Activated CD4-positive, alpha-beta T cell treated with anti-CD3 and anti-CD28 coated beads, Interleukin-10, Interleukin-2, amounts not matched to agents 100 ng/mL and 50 ng/mL, durations not matched to agents 16 hours and 8 hours (primary cell): ENCODE results near the gene ERFL.
"Not testable (repeated sequence)": the region's sequence is repeated elsewhere in the genome, so short reads cannot be mapped to it uniquely, and the experiment has no call there.

Experiments used
- DNase-seq: peaks from one replicate; pipeline ENCODE4 v3.0.0-alpha.2; 2020

Gene ERFL

DNA sequence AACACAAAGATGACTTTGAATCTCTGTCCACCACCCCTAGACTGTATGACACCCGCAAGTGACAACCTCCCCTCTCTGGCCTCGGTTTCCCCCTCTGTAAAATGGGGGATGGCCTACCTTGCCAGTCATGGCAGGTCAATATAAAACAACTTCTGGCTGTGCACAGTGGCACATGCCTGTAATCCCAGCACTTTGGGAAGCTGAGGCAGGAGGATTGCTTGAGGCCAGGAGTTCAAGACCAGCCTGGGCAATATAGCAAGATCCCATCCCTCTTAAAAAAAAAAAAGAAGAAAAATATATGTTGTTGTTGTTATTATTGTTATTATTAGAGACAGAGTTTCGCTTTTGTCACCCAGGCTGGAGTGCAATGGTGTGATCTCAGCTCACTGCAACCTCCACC, 52.3 kb downstream of the ERFL start:
- not testable (repeated sequence) for DNase-seq

DNA sequence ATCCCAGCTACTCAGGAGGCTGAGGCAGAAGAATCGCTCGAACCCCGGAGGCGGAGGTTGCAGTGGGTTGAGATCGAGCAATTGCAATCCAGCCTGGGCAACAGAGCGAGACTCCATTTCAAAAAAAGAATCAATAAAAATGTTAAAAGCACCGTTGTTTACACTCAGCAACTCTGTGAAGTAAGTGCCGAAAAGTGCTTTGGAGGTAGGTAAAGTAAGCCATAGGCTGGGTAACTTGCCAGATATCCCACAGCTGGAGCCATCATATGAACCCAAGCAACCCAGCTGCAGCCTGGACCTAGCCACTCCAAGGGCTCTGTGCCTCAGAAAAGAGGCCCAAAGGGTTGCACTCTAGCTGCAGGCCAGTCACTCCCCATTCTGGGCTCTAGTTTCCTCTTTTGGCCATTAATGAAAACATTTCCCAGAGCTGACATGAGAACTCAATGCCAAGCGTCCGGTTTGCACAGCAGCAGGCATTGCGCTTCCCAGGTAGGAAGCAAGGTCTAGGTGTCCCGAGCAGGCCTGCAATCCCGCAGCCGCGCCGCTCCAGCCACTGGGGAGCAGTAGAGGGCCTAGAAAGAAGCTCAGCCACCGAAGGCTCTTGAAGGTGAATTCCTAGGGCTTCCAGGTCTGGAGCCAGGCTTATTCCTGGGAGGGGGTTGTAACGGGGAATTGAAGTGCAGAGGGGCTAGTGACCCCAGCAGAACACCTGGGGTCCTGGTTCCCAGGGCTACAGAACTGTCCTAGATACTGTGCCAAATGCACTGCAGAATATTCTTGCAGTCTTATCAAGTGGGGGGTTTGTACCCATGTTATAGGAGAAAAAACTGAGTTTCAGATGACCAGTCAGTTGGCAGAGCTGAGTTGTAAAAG, 55.2 kb downstream of the ERFL start:
- DNase-seq, result peak; percentile 75

DNA sequence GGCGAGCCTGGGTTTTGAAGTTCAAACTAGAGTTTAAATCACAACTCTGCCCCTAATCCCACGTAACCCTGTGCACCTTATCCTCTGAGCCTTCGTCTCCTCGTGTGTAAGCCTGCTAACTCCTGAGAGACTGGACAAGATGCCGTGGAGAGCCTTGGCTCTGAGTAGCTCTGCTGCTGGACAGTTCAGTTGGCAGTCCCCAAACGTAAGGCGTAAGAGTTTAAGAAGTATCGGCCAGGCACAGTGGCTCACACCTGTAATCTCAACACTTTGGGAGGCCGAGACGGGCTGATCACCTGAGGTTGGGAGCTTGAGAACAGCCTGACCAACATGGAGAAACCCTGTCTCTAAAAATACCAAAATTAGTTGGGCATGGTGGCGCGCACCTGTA, 55.9 kb downstream of the ERFL start:
- no peak for DNase-seq

DNA sequence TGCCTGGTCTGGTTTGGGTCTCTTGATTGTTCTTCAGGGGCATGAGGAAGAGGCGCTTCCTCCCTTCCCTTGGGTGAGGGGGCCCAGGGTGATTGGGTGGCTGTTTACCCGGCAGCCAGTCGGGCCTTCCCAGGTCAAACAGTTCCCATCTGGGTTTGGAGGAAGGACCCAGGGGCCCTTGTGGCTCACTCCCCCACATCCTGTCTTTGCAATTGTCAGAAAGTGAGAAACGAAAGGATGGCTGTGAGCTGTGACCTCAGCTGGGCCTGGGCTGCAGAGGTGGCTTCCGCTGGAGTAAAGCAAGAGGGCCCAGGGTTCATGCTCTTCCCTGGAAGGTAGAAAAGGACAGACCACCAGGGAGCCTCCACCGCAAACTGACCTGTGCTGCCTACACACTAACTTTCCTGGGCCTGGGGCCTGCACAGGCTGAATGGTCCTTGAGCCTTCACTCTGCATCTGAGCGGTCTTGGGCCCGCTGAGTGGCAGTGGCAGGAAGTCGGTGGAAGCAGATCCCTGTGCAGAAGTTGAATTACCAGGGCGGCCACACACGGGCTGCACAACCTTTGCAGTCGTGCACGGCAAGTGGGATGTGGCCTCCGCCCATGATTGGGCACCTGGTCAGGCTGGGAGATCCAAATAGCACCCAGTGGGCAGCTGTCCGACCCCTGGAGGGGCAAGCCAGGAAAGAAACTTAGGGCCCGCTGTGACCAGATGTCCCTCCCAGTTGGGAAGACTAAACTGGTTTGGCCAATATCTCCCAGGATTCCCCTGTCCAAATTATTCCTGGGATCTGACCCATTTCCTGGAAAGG, 56.5 kb downstream of the ERFL start:
- peak; percentile 92 for DNase-seq

DNA sequence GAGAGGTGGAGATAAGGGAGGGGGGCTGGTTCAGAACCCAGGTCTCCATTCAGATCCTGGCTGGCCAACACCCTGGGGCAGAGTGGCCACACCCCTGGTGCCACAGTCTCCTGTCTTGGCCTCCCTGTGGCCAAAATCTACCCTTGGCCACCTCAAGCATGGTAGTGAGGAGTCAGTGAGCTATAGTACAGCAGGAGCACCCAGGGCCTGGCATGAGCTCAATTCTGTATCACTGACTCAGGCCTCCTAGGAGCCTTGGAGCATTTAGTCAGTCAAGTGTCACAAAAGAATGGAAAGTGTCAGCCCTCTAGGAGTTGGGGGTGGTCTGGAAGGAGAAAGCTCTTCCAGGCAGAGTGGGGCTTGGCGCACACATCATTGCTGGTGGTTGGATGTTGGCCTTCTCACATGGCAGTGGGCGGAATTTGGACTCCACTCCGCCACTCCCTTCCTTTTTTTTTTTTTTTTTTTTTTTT, 57.8 kb downstream of the ERFL start:
- peak; percentile 34 for DNase-seq

DNA sequence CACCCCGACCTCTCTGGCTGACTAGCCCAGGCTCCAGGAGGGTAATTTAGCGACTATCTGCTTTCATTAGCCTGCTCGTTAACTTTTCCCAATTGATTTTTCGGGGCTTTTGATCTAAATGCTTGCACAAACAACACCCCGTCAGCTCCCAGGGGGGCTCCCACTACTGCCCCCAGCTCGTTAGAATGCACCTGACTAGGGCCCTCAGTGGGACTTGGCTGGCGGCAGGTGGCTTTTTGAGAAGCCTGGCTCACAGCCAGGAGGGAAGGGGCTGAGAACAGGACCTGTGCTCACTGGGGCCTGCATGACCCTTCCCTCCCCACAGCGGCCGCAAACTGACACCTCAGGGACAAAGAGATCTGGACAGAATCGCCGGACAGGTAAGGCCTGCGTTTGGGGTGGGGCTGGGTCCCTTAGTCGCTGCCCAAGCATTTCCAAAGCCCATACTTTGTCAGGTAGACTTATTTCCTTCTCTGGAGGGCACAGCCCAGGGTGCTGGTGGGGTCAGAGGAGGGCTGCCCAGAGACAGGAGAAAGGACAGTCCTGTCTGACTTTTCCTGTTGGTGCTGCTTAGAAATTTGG, 58.8 kb downstream of the ERFL start:
- DNase-seq, result no peak

DNA sequence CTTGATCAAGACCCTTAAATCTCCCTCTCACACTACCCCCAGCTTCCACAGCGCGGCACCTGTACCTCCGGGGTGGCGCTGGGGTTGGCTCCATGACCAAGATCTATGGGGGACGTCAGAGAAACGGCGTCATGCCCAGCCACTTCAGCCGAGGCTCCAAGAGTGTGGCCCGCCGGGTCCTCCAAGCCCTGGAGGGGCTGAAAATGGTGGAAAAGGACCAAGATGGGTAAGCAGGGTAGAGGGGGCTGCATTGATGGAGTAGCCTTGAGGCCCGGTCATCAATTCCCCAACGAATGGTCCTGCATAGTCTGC, 59.3 kb downstream of the ERFL start:
- DNase-seq, result no peak

DNA sequence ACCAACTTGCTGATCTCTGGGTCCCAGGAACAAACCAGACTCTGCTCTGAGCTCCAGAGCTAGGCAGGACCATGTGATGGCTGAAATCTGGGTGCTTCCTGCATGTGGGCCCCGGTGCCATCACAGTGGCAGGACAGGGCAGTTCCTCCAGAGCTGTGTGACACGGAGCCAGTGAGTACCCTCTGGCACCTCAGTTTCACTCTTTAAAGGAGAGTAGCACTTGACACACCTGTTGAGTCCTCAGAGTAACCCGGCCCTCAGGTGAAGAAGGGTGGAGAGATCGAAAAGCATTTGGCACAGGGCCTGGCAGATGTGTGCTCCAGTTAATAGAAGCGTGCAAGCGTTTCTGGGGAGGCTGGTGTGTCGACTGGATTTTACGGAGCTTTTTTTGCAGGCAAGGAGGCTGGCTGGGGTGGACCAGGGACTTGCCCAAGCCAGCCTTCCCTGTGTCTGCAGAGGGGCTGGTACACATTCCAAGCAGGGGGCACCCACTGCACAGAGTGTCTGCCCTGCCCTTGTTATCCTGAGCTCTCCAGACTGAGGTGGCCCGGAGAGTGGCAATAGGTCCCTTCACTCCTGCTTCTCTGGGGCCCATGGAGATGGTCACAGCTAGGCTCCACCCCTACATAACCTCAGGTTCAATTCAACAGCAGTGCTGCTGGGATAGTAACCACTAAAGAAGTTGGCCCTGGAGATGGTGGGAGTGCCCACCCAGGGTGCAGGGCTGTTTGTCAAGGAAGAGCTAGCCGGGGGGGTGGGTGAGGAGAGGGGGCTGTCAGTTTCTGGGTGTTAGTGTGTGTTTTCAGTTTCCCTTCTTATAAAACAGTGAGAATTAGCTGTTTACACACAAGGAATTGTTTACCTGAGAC, 59.9 kb downstream of the ERFL start:
- DNase-seq, result no peak

DNA sequence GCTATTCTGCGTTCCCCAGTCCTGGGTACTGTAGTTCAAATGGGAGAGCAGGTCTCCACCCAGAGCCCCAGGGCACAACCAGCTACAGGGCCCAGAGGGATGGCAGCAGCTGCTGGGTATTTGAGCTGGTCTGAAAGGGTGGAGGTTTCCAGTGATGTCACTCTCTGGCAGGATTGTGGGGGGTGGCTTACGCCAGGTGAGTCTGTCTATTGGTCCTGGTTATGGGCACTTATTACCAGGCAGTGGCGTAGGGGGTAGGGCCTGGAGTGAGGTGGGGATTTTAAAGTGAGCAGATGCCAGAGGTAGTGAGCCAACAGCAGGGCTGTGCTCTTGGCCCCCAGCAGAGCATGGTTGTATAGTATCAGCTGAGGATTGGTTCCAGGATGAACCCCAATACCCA, 62.0 kb downstream of the ERFL start:
- no peak for DNase-seq

DNA sequence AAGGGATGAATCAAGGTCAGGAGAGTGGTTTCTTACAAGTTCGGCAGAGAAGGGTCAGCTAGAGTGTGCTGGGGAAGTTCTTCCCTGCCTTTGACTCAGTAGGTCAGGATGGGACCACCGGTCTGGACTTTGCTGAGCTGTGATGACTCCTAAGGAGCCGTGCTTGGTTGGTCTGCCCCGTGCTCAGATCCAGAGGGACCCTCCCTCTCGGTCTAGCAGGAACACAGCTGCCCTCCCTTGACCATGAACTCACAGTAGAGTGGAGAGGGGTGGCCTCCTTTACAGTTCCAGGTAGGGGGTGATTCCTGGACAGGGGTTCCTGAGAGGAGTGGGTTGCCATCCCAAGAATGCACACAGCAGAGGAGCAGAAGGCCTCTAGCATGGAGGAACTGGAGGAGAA, 63.9 kb downstream of the ERFL start:
- no peak for DNase-seq

DNA sequence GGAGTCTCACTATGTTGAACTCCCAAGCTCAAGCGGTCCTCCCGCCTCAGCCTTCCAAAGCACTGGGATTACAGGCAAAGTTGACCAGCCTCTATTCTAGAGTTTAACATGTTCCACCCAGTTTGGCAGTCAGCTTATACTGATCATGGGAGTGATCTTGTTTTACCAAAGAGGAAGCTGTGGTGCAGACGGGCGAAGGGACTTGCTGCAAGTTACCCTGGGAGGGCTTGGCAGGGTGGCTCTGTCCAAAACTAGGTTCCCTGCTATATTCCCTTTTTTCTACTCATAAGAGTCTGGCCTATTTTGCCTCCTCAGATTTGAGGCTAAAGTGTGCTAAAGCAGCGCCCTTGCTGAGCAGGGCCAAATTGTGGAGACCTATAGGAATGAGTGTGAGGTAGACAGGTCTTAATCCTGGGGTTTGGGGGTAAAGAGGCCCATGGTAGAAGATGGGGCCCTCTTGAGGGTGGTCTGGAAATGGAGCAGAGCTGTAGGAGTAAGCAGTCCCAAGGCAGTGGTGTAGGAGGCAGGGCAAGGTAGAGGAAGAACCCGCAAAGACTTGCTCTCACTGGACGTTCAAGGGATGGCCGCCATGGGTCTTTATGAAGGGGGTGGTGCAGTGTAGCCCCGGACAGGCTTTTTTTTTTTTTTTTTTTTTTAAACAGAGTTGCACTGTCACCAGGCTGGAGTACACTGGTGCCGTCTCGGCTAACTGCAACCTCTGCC, 64.9 kb downstream of the ERFL start:
- no peak for DNase-seq

DNA sequence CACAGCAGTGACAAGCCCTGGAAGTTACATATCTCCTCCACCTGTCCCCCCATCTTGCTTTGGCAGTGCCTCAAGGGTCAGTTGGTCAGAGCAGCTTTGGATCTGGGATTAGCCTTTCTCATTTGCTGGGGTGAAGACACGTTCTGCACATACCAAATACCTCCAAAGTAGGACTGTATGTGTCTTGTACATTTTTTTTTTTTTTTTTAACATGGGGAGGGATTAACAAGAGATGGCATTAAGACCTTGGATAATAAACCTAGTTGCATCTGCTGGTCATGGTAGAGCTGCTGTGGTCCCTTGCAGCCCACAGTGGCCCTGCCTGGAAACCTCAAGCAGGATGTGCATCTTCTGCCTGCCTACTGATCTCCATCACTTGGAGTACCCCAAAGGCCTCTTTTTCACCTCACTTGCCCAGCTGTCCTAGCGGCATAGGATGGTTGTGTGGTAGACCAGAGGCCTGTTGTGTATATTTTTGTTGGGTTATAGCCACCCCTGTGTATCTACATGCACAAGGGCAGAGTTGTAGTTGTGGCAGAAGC, 65.7 kb downstream of the ERFL start:
- no peak for DNase-seq

DNA sequence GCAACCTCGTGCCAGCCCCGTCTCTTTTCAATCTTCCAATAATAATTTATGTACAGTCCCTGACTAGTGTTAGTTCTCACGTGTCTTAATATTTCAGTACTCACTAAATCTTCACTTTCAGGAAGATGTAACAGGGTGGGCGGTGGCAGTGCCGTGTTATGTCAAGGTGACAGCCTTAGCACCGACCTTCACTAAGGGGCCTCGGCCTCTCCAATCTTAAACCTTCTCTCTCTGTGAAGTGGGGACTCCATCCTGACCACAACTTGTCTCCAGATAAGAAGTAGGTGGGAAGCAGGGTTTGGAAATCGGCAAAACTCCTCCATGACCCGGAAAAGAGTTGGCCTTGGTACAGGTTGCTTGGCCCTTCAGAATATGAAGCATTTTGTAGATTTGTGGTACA, 66.4 kb downstream of the ERFL start:
- no peak for DNase-seq

DNA sequence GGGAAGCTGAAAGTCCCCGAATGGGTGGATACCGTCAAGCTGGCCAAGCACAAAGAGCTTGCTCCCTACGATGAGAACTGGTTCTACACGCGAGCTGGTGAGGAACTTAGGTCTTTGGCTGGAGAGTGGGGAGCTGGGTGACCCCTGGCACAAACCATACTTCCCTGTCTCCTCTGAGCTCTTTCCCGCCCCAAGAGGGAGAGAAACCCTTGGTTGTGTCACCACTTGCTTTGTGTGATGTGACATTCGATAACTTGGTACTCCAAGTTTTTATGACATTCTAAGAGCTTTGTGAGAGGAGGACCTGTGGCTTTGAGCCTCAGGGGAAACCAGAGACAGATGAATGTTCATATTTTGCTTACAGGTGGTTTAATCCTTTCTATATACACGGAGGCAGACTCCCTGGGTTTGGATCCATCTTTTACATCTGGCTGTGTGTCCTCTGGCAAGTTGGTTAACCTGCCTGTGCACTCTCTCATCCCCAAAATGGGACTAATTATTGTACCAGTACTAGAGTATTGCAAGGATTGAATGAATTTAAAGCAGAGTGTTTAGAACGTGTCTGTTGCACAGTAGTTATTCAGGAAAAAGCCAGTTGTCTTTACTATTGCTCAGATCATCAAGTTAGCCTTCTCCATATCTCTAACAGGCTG, 67.0 kb downstream of the ERFL start:
- DNase-seq, result no peak

DNA sequence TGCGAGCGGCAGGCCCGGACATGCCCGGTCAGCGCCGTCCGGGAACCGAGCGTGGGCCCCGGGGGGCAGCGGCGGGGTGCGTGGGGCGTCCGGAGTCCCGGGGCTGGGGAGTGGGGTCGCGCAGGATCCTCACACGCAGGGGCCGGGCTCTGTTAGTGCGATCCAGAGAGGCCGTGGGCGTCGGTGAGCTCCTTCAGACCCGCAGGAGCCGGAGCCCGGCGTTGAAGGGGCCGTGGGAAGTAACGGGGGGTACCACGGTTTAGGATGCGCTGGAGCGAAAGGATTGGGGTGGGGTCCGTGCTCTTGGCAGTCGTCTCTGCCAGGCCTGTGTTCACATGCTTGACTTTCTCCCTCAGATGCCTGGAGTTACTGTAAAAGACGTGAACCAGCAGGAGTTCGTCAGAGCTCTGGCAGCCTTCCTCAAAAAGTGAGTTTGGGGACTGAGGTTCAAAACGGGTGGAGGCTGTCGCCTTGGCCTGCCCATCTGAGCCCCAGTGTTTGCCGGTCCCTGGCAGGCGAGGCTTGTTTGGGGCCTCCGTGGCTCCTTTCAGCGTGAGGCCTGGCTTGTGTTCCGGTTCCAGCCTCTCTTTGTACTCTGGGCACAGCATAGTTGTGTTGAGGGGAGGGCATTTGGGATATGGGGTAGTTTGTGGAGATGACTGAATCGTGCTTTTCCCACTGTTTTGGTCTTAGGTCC, 67.7 kb downstream of the ERFL start:
- no peak for DNase-seq

DNA sequence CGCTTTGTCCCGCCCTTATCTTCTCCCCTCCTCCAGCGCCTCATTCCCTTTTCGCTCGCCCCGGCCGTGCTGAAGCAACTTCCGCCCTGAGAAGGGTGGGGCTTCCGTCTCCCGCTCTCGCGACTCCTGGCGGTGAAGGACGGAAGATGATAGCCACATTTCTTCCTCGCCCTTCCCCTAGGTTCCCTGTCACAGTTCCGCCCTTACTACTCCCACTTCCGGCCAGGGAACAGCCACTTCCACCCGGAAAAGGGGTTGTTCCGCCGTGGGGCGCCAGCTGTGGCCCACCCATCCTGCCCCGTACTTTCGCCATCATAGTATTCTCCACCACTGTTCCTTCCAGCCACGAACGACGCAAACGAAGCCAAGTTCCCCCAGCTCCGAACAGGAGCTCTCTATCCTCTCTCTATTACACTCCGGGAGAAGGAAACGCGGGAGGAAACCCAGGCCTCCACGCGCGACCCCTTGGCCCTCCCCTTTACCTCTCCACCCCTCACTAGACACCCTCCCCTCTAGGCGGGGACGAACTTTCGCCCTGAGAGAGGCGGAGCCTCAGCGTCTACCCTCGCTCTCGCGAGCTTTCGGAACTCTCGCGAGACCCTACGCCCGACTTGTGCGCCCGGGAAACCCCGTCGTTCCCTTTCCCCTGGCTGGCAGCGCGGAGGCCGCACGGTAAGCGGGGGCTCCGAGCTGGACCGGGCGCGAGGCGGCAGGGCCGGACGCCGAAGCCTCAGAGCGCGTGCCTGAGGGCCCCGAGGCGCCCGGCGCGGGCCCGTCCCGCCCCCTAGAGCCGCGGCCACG, 68.4 kb downstream of the ERFL start, which contains the start of gene RPS19:
TSS of gene RPS19 (plus strand) at position 638 of the 801 bp plus-strand sequence. CDS start 520 bp downstream, outside the sequence.
- DNase-seq, result peak; percentile 99

DNA sequence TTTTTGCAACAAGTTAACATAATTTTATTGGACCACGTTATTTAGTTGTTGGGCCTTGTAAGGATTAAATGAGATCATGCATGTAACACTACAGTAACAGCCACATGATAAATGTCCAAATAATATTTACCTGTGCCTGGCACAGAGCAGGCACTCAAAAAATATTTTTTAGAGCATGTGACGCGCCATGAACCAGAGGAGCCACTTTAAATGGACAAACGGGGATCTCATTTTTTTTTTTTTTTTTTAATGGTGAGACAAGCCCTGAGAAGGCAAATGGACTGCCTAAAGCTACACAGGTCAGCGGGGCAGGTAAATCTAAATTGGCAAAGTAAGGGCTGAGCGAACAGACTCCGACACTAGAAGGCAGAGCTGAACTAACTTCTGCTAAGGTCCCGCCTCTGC, 69.0 kb downstream of the ERFL start:
- DNase-seq, result no peak
